ENCODE measurements around the gene PNMT. TPM values are rescaled to one million over a fixed set of nuclear protein-coding genes. Genes with fewer than 3 reads are reported as not detected.
A peak's percentile ranks its signal among the peaks of the same experiment; 100 is the strongest.

PNMT gene
- total and polyA plus RNA-seq, 2 of the 8 experiments (the other 6 are each of a cell fraction or from before 2014, with no cell fraction given): 5.6 to 10.9 TPM

DNA sequence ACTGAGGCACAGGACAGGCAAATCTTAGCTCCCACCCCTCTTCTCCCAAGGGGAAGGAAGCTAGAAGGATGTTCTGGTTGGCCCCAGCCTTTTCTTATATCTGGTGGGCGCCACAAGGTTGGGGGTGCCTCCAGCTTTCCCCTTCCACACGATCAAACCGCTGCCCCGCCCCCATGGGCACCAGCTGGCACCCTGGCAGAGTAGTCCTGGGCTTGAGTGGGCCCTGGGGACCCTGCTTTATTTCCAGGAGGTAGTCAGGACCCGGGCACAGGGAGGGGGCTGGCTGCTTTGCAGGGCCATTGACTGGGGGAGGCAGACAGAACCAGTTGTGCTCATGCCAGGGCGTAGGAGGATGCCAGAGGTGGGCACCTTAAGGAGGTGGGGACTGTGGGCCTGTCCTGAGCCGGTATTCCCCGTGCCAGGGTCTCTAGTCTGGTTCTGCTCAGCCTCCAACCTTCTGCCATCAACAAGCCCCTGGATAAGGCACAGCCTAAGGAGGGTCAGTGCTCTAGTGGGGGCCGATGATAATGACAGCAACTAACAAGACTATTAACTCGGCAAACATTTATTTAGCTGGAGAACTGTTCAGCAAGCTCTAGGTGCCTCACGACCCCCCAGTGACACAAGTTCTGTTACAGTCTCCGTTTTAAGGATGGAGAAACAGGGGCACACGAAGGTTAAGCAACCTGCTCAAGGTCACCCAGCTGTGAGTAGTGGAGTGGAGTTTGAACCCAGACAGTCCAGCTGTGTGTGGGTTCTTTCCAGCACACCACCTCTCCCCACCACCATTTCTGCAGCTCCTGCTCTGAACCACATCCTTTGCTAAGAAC lies 49.1 kb upstream of the PNMT start:
- Histone ChIP-seq H3K23me2 (ENCODE audit: low read depth, low read length) (peaks cover 10% of the 10 kb centered on the region; the same call in 1 of the 2 replicates), H3K9me3 (ENCODE audit: insufficient read depth in 2 of 2, low read depth in 1 of 2, low read length in 1 of 2) (no peaks in the 10 kb centered on the region), H3K23ac (ENCODE audit: insufficient read length) (no peak overlapping the region), H3K4me2 (ENCODE audit: insufficient read depth in 1 of 2, low read depth in 2 of 2, low read length in 2 of 2) (peak overlapping the region; percentile 64 to 94; a peak in 3 of 4 replicates), H3K56ac (replicated peaks; ENCODE audit: insufficient read length, low read depth, low read length) (no peak overlapping the region), H2BK120ac (replicated peaks; ENCODE audit: low read depth, low read length) (no peak overlapping the region), H4K20me1 (replicated peaks in 1 of 2; ENCODE audit: control insufficient read depth in 1 of 2, insufficient read depth in 2 of 2, low read length in 2 of 2) (no peaks in the 10 kb centered on the region), H3K79me1 (ENCODE audit: low read depth, low read length) (no peaks in the 10 kb centered on the region), H2BK12ac (ENCODE audit: low read depth, low read length) (peak overlapping the region; percentile 60; the same call in 1 of the 2 replicates), H3K4me1 (replicated peaks in 1 of 4; ENCODE audit: control insufficient read depth in 3 of 4, insufficient read depth in 4 of 4, low read length in 3 of 4) (peaks cover 0 to 7% (median 4%) of the 10 kb centered on the region in 4 experiments; a peak in 3 of 7 replicates), H3K27ac (ENCODE audit: low read depth, low read length) (no peak overlapping the region), H2AK5ac (ENCODE audit: low read depth, low read length) (no peak overlapping the region), H3K27me3 (replicated peaks in 1 of 4; ENCODE audit: control insufficient read depth in 3 of 4, extremely low read depth in 1 of 4, insufficient read depth in 3 of 4, low read length in 3 of 4) (peaks cover 27 to 57% (median 49%) of the 10 kb centered on the region in 4 experiments), H3K4ac (replicated peaks; ENCODE audit: insufficient read length, low read depth, low read length) (no peak overlapping the region), H3K79me2 (ENCODE audit: control insufficient read depth in 1 of 2, insufficient read depth in 2 of 2, low read length in 2 of 2) (no peaks in the 10 kb centered on the region), H4K5ac (ENCODE audit: insufficient read length, low read depth, low read length) (no peak overlapping the region), H2BK20ac (ENCODE audit: low read length) (no peak overlapping the region; the same call in 1 of the 2 replicates), H3K18ac (ENCODE audit: extremely low read depth, low read length) (no peak overlapping the region), H3K4me3 (ENCODE audit: extremely low read depth in 1 of 4, insufficient read depth in 2 of 4, low read depth in 3 of 4, low read length in 4 of 4) (peak overlapping the region in 1 of 4 experiments; percentile 72; a peak in 2 of 8 replicates), H3K9ac (replicated peaks in 1 of 4; ENCODE audit: extremely low read depth in 1 of 4, low read depth in 3 of 4, low read length in 3 of 4) (no peak overlapping the region), H4K91ac (replicated peaks; ENCODE audit: insufficient read length, low read length) (no peak overlapping the region), H3K36me3 (ENCODE audit: control insufficient read depth in 2 of 4, insufficient read depth in 4 of 4, low read length in 3 of 4) (no peaks in the 10 kb centered on the region), H2BK5ac (ENCODE audit: low read depth, low read length) (no peak overlapping the region), H3K14ac (ENCODE audit: insufficient read length) (no peak overlapping the region), H2BK15ac (ENCODE audit: low read length) (peak overlapping the region; percentile 92; the same call in 1 of the 2 replicates), H4K8ac (ENCODE audit: extremely low read depth, insufficient read depth, low read length) (no peak overlapping the region), H2AFZ (ENCODE audit: low read length) (no peak overlapping the region)
- ChIA-PET POLR2A (ENCODE audit: partially characterized antibody) (interaction anchor here (0.8 to 2.6 kb wide), 10 partner anchors 11 to 217 kb away, joined by 3 to 11 read pairs (median 4); partner anchors contain the start of genes NEUROD2, PGAP3 and PNMT), CTCF (ENCODE audit: partially characterized antibody) (interaction anchor here (0.5 to 49.2 kb wide), 14 partner anchors 15 to 411 kb away, joined by 3 to 1885 read pairs (median 12); partner anchors contain the start of genes ERBB2, MIEN1, NEUROD2 and PGAP3)
- FAIRE-seq (no peak), DNase-seq (ENCODE audit: low read depth in 1 of 2, low spot score in 2 of 2) (no peak)
- WGBS, 2 experiments (ENCODE audit: extremely low coverage in 1 of 2, insufficient coverage in 1 of 2, insufficient read length in 1 of 2, insufficient replicate concordance in 2 of 2, low coverage in 1 of 2, low lambda C conversion rate in 2 of 2, missing lambda C conversion rate in 1 of 2): 78% methylated on average over 13 of the region's 13 CpGs; no CpG with 5 or more reads in 1 of the 2 experiments
- TF ChIP-seq RBBP5 (IDR thresholded peaks at IDR 0.05; ENCODE audit: borderline replicate concordance, low read depth, low read length) (no peak), HDAC2 (IDR thresholded peaks at IDR 0.05; ENCODE audit: borderline replicate concordance in 1 of 2, low read depth in 2 of 2, low read length in 2 of 2) (no peak), RAD21 (IDR thresholded peaks at IDR 0.05 in 1 of 2, conservative IDR thresholded peaks at IDR 0.05 in 1 of 2; ENCODE audit: low read depth in 2 of 2, low read length in 2 of 2) (no peak), POLR2A (IDR thresholded peaks at IDR 0.05; ENCODE audit: control extremely low read depth in 1 of 2, low read depth in 2 of 2, low read length in 2 of 2) (no peak), CBX5 (IDR thresholded peaks at IDR 0.05; ENCODE audit: low read depth, low read length) (no peak), GABPA (IDR thresholded peaks at IDR 0.05; ENCODE audit: borderline replicate concordance, insufficient read depth, low read length) (no peak), TCF12 (IDR thresholded peaks at IDR 0.05; ENCODE audit: low read depth, low read length) (no peak), CBX8 (IDR thresholded peaks at IDR 0.05; ENCODE audit: borderline replicate concordance, low read depth, low read length) (no peak), SUZ12 (IDR thresholded peaks at IDR 0.05; ENCODE audit: low read length) (no peak)
- TF ChIP-seq, protein P1, sequence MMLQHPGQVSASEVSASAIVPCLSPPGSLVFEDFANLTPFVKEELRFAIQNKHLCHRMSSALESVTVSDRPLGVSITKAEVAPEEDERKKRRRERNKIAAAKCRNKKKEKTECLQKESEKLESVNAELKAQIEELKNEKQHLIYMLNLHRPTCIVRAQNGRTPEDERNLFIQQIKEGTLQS (IDR thresholded peaks at IDR 0.05; ENCODE audit: insufficient read depth, low read depth, low read length): no peak
